PC-3 (cell line): Measurements from ENCODE around the gene UGT1A8. TPM values are rescaled to one million over a fixed set of nuclear protein-coding genes. Genes with fewer than 3 reads are reported as not detected.

Experiments
- ATAC-seq: fragments of 200-7000 bp; cut with Tn5 transposase; 2 replicates; pipeline ENCODE4 v1.9.1; 2020; ENCODE audit warnings: mild to moderate bottlenecking, moderate library complexity
- BruUV-seq: library from RNA; stranded (reverse); fragments of 400-500 nt; replicated peaks from 2 replicates; lab custom pipeline; 2021; lab: Mats Ljungman, UMichigan
- CTCF ChIA-PET: fragments of 300-600 bp; sonication (Branson Sonifier 250); formaldehyde crosslinking; loops from one replicate; lab custom pipeline; 2022; ENCODE audit warnings: antibody characterized with exemption; lab: Charles Lee
- POLR2A ChIA-PET: fragments of 300-600 bp; sonication (Branson Sonifier 250); formaldehyde crosslinking; loops from one replicate; lab custom pipeline; 2022; ENCODE audit warnings: antibody characterized with exemption; ENCODE audit not compliant: unreplicated experiment; lab: Charles Lee
- DNase-seq: peaks from one replicate; pipeline ENCODE4 v3.0.0-alpha.2; 2015
- H2AFZ ChIP-seq: fragments of 300-600 bp; sonication (generic); 2 replicates; pipeline ENCODE4 v1.6.0; 2016; ENCODE audit warnings: antibody characterized with exemption, low read length
- H3F3A ChIP-seq: fragments of 300-600 bp; sonication (generic); one replicate; pipeline ENCODE4 v1.6.0; 2017; ENCODE audit warnings: antibody characterized with exemption, low read length, control low read depth, mild to moderate bottlenecking; ENCODE audit not compliant: unreplicated experiment
- H3K27ac ChIP-seq: fragments of 300-600 bp; sonication (generic); 2 replicates; pipeline ENCODE4 v1.5.1; 2016; ENCODE audit warnings: mild to moderate bottlenecking, low read length
- H3K27me3 ChIP-seq: fragments of 300-600 bp; sonication (generic); 2 replicates; pipeline ENCODE4 v1.6.1; 2016; ENCODE audit warnings: low read length, mixed read lengths
- H3K36me3 ChIP-seq: fragments of 300-600 bp; sonication (generic); 2 replicates; pipeline ENCODE4 v1.6.1; 2016; ENCODE audit warnings: low read depth, mixed run types, low read length, mixed read lengths
- H3K4me1 ChIP-seq: fragments of 300-600 bp; sonication (generic); 2 replicates; pipeline ENCODE4 v1.5.1; 2016; ENCODE audit warnings: low read length; ENCODE audit not compliant: insufficient read depth
- H3K4me2 ChIP-seq: fragments of 300-600 bp; sonication (generic); 2 replicates; pipeline ENCODE4 v1.6.0; 2016; ENCODE audit warnings: low read length
- H3K4me3 ChIP-seq: fragments of 300-600 bp; sonication (generic); 2 replicates; pipeline ENCODE4 v1.5.1; 2016; ENCODE audit warnings: mild to moderate bottlenecking, low read length, mixed read lengths
- H3K79me2 ChIP-seq: fragments of 300-600 bp; sonication (generic); 2 replicates; pipeline ENCODE4 v1.6.1; 2017; ENCODE audit warnings: low read length, mixed read lengths
- H3K9ac ChIP-seq: fragments of 300-600 bp; sonication (generic); 2 replicates; pipeline ENCODE4 v1.6.0; 2016; ENCODE audit warnings: mild to moderate bottlenecking, low read length
- H3K9me2 ChIP-seq: fragments of 300-600 bp; sonication (generic); replicated peaks from 2 replicates; pipeline ENCODE4 v1.6.1; 2016; ENCODE audit warnings: mixed run types, low read length, mixed read lengths
- H3K9me3 ChIP-seq: fragments of 300-600 bp; sonication (generic); 2 replicates; pipeline ENCODE4 v1.6.1; 2016; ENCODE audit warnings: low read length, mixed read lengths
- H4K20me1 ChIP-seq: fragments of 300-600 bp; sonication (generic); 2 replicates; pipeline ENCODE4 v1.6.1; 2016; ENCODE audit warnings: low read length, mixed read lengths
- EZH2 ChIP-seq: fragments of 300-600 bp; sonication (generic); IDR thresholded peaks from one replicate; pipeline ENCODE4 v1.6.1; 2017; ENCODE audit warnings: antibody characterized with exemption, mild to moderate bottlenecking, low read length; ENCODE audit not compliant: unreplicated experiment
- EZH2phosphoT487 ChIP-seq: fragments of 300-600 bp; sonication (generic); IDR thresholded peaks from 2 replicates; pipeline ENCODE4 v1.6.1; 2018; ENCODE audit warnings: mild to moderate bottlenecking, antibody characterized with exemption, low read length, borderline replicate concordance
- intact Hi-C: fragments of 100-400 bp; cut with micrococcal nuclease; formaldehyde crosslinking; loops from 2 replicates; pipeline ENCODE4 v1.9.0; 2023
- total RNA-seq: library from RNA; depleted of rRNA; stranded (reverse); fragments of >200 nt; gene quantifications from 2 replicates; pipeline ENCODE4 v1.2.3, GENCODE V29; 2014
- TF ChIP-seq, protein P1 (sequence below): fragments of 300-600 bp; sonication (generic); conservative IDR thresholded peaks from 2 replicates; pipeline ENCODE4 v1.5.1; 2017; ENCODE audit warnings: antibody characterized with exemption, low read depth, mild to moderate bottlenecking, low read length

UGT1A8 gene
- total RNA-seq, 1 experiment from 2014 or later: not detected

DNA sequence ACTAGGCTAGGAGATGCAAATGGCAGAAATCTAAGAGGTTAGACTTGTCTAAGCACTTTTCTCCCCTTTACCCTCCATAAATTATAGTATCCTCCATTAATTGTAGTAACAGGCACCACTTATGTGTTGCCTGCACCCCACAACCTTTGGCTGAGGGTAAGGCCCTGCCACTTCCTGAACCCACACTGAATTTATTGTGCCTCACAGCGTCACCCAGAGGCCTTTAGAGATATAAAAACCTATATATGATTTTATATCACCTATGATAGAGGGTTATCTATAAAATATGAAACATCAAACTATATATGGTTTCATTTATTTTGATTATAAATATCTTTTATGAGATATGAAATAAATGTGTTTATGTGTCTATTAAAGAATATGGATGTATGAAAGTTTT lies 56.9 kb downstream of the UGT1A8 start:
- BruUV-seq: no TSS peak
- Histone ChIP-seq H3K9ac (no peak overlapping the region), H3K4me2 (no peak overlapping the region), H3K9me3 (no peaks in the 10 kb centered on the region), H3K36me3 (no peaks in the 10 kb centered on the region), H3K27ac (no peak overlapping the region), H3K9me2 (no peaks in the 10 kb centered on the region), H3F3A (no peaks in the 10 kb centered on the region), H3K27me3 (no peaks in the 10 kb centered on the region), H3K4me1 (no peaks in the 10 kb centered on the region), H4K20me1 (no peaks in the 10 kb centered on the region), H3K79me2 (no peaks in the 10 kb centered on the region), H3K4me3 (no peak overlapping the region), H2AFZ (no peak overlapping the region)
- intact Hi-C loops: no loop called here
- POLR2A ChIA-PET: no interaction called here
- CTCF ChIA-PET: no interaction called here
- TF ChIP-seq EZH2phosphoT487 (no peak), EZH2 (no peak)
- TF ChIP-seq, protein P1, sequence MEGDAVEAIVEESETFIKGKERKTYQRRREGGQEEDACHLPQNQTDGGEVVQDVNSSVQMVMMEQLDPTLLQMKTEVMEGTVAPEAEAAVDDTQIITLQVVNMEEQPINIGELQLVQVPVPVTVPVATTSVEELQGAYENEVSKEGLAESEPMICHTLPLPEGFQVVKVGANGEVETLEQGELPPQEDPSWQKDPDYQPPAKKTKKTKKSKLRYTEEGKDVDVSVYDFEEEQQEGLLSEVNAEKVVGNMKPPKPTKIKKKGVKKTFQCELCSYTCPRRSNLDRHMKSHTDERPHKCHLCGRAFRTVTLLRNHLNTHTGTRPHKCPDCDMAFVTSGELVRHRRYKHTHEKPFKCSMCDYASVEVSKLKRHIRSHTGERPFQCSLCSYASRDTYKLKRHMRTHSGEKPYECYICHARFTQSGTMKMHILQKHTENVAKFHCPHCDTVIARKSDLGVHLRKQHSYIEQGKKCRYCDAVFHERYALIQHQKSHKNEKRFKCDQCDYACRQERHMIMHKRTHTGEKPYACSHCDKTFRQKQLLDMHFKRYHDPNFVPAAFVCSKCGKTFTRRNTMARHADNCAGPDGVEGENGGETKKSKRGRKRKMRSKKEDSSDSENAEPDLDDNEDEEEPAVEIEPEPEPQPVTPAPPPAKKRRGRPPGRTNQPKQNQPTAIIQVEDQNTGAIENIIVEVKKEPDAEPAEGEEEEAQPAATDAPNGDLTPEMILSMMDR: no peak
- ATAC-seq: no peak
- no peak for DNase-seq

DNA sequence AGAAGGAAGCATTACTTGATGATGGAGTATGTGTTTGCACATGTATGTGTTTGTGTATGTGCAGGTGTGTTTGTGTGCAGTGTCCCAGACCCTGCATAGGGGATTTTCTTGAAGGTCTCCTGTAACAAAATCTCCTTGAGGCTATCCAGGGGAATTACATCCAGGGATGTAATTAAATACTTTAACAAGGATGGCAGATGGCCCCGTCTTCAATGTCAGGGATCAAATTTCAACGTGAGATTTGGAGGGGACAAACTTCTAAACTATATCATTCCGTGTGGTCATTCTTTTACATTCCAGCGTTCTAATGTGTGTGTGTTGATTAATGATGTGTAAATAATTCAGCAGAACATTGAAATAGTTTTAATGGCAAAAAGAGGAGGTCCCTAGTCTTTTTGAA lies 57.6 kb downstream of the UGT1A8 start:
- no TSS peak for BruUV-seq
- intact Hi-C loops: no loop called here
- H3K4me1 ChIP-seq: no peaks in the 10 kb centered on the region
- H3K4me3 ChIP-seq: no peak overlapping the region
- H4K20me1 ChIP-seq: no peaks in the 10 kb centered on the region
- no peaks in the 10 kb centered on the region for H3K27me3 ChIP-seq
- no peak overlapping the region for H3K27ac ChIP-seq
- DNase-seq (no peak), ATAC-seq (no peak)
- no peaks in the 10 kb centered on the region for H3K9me2 ChIP-seq
- TF ChIP-seq EZH2phosphoT487: no peak
- no peak for TF ChIP-seq EZH2
- no peaks in the 10 kb centered on the region for H3K79me2 ChIP-seq
- H3K9ac ChIP-seq: no peak overlapping the region
- no peaks in the 10 kb centered on the region for H3F3A ChIP-seq
- CTCF ChIA-PET: no interaction called here
- H3K4me2 ChIP-seq: no peak overlapping the region
- H2AFZ ChIP-seq: no peak overlapping the region
- POLR2A ChIA-PET: no interaction called here
- no peaks in the 10 kb centered on the region for H3K36me3 ChIP-seq
- no peaks in the 10 kb centered on the region for H3K9me3 ChIP-seq

DNA sequence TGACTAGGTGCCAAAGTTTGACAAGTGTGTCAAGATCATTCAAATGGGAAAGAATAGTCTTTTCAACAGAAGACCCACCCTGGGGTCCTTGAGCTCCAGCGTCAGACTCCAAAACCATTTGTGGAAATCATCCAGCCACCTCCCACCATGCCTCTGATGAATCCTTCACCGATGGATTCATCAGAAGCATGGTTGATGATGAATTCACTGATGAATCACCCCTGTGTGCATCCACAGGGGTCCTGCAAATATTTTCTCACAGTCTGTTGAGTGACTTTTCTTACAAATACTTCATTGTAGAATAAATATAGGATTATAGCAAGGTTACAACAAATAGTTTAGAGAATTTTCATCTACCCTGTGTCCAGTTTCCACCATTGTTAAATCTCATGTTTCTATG lies 58.6 kb downstream of the UGT1A8 start:
- H3K9ac ChIP-seq: no peak overlapping the region

More for the DNA sequence above, 58.6 kb downstream of the UGT1A8 start:
- ChIA-PET CTCF (no interaction called here), POLR2A (no interaction called here)
- H2AFZ ChIP-seq: no peak overlapping the region
- H3K27ac ChIP-seq: no peak overlapping the region
- no peaks in the 10 kb centered on the region for H3F3A ChIP-seq
- DNase-seq: no peak
- no peaks in the 10 kb centered on the region for H3K4me1 ChIP-seq
- no peak overlapping the region for H3K4me2 ChIP-seq
- H3K9me2 ChIP-seq: no peaks in the 10 kb centered on the region
- no peaks in the 10 kb centered on the region for H3K27me3 ChIP-seq
- no peaks in the 10 kb centered on the region for H4K20me1 ChIP-seq
- no peak overlapping the region for H3K4me3 ChIP-seq
- no TSS peak for BruUV-seq
- TF ChIP-seq, protein P1: no peak
- TF ChIP-seq EZH2phosphoT487: no peak
- no peak for TF ChIP-seq EZH2
- no peaks in the 10 kb centered on the region for H3K79me2 ChIP-seq
- intact Hi-C loops: no loop called here
- no peaks in the 10 kb centered on the region for H3K9me3 ChIP-seq
- no peak for ATAC-seq
- H3K36me3 ChIP-seq: no peaks in the 10 kb centered on the region
